C4-2B (cell line): ENCODE measurements around the gene MCUB.

Experiments
- ZFX ChIP-seq: fragments of 450-650 bp; IDR thresholded peaks from 2 replicates; pipeline ENCODE4 v1.6.1; 2017
- TF ChIP-seq, protein P1 (sequence below): fragments of 450-650 bp; conservative IDR thresholded peaks from 2 replicates; pipeline ENCODE4 v1.5.1; 2017; ENCODE audit warnings: mild to moderate bottlenecking

DNA sequence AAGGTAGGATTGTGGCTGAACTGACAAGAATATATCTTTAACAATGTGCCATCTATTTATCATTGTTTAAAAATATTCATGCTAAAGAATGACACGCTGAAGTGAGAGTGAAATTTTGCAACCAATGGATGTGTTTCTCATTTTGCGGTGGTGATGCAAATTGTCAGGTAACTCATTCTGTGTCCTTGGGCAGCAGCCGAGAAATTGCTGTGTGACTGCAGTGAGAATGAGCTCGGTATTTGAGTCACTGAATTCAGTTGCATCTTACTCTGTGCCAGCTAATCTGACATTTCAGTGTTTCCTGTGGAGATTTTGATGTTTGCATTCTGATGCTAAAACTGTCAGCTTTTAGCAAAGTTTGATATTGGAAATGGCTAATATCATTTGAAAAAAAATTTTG, 28.1 kb downstream of the MCUB start:
- TF ChIP-seq, protein P1, sequence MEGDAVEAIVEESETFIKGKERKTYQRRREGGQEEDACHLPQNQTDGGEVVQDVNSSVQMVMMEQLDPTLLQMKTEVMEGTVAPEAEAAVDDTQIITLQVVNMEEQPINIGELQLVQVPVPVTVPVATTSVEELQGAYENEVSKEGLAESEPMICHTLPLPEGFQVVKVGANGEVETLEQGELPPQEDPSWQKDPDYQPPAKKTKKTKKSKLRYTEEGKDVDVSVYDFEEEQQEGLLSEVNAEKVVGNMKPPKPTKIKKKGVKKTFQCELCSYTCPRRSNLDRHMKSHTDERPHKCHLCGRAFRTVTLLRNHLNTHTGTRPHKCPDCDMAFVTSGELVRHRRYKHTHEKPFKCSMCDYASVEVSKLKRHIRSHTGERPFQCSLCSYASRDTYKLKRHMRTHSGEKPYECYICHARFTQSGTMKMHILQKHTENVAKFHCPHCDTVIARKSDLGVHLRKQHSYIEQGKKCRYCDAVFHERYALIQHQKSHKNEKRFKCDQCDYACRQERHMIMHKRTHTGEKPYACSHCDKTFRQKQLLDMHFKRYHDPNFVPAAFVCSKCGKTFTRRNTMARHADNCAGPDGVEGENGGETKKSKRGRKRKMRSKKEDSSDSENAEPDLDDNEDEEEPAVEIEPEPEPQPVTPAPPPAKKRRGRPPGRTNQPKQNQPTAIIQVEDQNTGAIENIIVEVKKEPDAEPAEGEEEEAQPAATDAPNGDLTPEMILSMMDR: no peak
- TF ChIP-seq ZFX: no peak
